22Rv1 (cell line): ENCODE data around the gene MAP3K10.

Source experiments
- H3K27ac ChIP-seq: fragments of 450-650 bp; 2 replicates; pipeline ENCODE4 v1.5.1; 2017
- ZFX ChIP-seq: fragments of 450-650 bp; IDR thresholded peaks from 2 replicates; pipeline ENCODE4 v1.6.1; 2017; ENCODE audit warnings: antibody characterized with exemption, borderline replicate concordance
- TF ChIP-seq, protein P1 (sequence below): fragments of 450-650 bp; IDR thresholded peaks from 2 replicates; pipeline ENCODE4 v1.5.1; 2017; ENCODE audit warnings: mild to moderate bottlenecking

The MAP3K10 gene

DNA sequence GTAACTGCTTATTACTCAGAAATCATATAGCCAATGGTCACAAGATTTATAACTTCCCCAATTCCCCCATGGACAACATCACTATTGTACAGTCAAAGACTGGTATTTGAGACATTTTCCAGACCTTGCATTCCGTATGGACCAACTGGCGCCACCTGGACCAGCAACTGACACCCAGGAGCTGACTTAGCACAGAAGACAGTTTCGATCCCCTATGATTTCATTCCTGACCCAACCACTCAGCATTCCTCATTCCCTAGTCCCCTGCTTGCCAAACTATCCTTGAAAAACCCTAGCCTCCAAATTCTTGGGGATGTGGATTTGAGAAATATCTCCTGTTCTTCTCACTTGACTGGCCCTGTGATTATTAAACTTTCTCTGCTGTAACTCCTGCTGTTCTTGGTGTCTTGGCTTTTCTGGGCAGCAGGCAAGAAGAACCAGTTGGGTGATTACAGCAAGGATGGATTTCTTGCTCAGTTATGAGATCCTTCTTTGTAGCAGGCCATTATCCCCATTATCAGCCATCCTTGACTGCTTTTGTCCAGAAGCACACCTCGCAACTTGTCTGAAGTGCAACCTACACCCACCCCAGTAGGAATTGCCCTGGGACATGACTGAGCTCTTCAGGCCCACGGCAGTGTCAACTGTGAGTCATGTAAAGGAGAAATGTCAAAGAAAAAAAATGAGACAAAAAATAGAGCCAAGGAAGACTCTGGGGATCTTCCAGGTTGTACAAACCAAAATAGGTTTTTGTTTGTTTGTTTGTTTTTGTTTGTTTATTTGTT lies 13.7 kb upstream of the MAP3K10 start:
- no peak overlapping the region for H3K27ac ChIP-seq
- TF ChIP-seq, protein P1, sequence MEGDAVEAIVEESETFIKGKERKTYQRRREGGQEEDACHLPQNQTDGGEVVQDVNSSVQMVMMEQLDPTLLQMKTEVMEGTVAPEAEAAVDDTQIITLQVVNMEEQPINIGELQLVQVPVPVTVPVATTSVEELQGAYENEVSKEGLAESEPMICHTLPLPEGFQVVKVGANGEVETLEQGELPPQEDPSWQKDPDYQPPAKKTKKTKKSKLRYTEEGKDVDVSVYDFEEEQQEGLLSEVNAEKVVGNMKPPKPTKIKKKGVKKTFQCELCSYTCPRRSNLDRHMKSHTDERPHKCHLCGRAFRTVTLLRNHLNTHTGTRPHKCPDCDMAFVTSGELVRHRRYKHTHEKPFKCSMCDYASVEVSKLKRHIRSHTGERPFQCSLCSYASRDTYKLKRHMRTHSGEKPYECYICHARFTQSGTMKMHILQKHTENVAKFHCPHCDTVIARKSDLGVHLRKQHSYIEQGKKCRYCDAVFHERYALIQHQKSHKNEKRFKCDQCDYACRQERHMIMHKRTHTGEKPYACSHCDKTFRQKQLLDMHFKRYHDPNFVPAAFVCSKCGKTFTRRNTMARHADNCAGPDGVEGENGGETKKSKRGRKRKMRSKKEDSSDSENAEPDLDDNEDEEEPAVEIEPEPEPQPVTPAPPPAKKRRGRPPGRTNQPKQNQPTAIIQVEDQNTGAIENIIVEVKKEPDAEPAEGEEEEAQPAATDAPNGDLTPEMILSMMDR, result no peak
- TF ChIP-seq ZFX, result no peak

DNA sequence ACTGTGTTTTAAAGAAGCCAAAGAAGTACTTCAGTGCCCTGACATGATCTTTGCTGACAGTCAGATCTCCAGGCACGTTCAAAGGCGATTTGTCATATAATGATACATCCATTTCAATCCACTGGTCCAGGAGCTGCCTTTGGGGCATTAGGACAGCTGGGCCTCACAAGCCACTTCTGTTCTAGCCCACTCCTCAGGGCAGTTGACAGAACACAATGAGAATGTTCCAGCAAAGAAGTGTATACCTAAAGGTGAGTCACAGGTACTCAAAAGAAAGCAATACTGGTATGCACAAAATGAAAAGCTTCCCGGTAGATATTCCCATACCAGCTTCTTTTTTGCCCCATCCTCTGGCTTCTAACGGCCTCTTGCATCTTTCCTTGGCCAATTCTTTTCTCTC lies 12.5 kb upstream of the MAP3K10 start:
- no peak for TF ChIP-seq ZFX
- TF ChIP-seq, protein P1, result no peak
- H3K27ac ChIP-seq, result no peak overlapping the region

DNA sequence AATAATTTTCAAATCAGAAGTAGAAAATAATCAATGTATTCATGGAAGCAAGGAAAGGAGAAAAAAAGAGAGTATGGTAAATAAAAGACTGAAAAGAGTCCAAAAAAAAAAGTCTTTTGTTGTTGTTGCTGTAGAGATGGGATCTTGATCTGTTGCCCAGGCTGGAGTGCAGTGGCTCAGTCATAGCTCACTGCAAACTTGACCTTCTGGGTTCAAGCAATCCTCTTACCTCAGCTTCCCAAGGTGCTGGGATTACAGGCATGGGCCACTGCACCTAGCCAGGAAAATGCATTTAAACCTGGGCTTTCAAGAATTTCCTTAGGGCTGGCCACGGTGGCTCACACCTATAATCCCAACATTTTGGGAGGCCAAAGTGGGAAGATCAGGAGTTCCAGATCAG lies 7.0 kb upstream of the MAP3K10 start:
- H3K27ac ChIP-seq, result no peak overlapping the region
- no peak for TF ChIP-seq ZFX
- TF ChIP-seq, protein P1, result no peak

DNA sequence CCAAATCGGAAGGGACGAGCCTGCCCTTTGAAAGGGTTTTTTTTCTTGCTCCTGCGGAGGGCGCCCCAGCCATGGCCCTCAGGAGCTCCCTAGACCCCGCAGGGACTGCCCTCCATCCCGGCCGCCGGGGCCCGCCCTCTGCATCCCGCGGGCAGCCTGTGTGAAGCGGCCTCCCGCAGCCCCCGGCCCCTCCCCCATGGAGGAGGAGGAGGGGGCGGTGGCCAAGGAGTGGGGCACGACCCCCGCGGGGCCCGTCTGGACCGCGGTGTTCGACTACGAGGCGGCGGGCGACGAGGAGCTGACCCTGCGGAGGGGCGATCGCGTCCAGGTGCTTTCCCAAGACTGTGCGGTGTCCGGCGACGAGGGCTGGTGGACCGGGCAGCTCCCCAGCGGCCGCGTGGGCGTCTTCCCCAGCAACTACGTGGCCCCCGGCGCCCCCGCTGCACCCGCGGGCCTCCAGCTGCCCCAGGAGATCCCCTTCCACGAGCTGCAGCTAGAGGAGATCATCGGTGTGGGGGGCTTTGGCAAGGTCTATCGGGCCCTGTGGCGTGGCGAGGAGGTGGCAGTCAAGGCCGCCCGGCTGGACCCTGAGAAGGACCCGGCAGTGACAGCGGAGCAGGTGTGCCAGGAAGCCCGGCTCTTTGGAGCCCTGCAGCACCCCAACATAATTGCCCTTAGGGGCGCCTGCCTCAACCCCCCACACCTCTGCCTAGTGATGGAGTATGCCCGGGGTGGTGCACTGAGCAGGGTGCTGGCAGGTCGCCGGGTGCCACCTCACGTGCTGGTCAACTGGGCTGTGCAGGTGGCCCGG lies 815 bp downstream of the MAP3K10 start:
- peak overlapping the region; percentile 47 for H3K27ac ChIP-seq
- TF ChIP-seq, protein P1, result peak; percentile 15; the same call in 1 of the 2 replicates
- TF ChIP-seq ZFX, result no peak

DNA sequence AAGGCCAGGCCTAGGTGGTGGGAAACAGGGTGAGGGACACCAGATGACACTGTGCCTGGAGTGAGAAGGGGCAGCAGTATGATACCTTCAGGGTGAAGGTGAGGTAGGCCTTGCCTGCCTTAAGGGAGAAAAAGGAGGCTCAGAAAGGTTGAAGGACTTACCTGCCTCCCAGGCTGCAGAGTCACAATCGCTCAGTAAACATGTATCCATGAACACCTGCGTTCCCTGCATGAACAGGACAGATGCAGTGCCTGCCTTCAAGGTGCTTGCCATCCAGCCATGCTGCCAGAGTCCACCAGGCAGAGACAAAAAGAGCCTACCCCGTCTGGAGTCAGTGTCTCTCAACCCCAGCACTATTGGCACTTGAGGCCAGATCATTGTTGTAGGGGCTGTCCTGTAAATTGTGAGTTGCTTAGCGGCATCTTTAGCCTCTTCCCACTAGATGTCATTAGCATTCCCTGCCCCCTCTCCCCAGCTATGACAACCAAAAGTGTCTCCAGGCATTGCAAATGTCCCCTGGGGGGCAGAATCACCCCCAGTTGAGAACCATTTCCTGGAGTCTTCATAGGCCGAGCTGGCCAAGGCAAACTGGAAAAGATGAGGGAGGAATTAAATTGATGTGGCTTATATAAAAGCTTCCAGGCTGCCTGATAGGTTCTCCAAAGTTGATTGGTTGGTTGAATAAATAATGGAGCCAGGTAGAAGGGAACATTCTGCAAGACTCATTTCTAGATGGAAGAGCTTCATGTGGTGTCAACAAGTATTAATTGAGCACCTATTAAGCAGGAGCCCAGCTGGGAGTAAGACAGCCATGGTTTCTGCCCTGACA lies 1.7 kb downstream of the MAP3K10 start:
- H3K27ac ChIP-seq, result no peak overlapping the region
- TF ChIP-seq, protein P1, result no peak
- TF ChIP-seq ZFX, result no peak

DNA sequence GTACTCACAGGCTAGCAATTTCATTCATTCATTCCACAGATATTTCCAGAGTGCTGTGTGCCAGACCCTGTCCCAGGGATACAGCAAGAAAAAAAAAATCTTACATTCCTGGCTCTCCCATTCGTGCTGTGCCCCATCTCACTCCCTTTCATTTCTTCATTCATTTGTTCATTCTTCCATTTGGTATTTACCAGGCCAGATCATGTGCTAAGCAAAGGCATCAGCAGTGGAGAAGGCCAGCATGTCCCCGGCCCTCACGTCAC lies 2.3 kb downstream of the MAP3K10 start:
- TF ChIP-seq, protein P1, result no peak
- no peak for TF ChIP-seq ZFX
- H3K27ac ChIP-seq, result no peak overlapping the region
